Activated naive CD8-positive, alpha-beta T cell treated with anti-CD3 and anti-CD28 coated beads for 36 hours (primary cell): ENCODE measurements around the gene EREG. TPM values are rescaled to one million over a fixed set of nuclear protein-coding genes. Genes with fewer than 3 reads are reported as not detected.
"Not testable (repeated sequence)": the region's sequence is repeated elsewhere in the genome, so short reads cannot be mapped to it uniquely, and the experiment has no call there.

ENCODE experiments used
- DNase-seq: peaks from one replicate; pipeline ENCODE4 v3.0.0; 2021
- H3K27ac Mint-ChIP-seq: one replicate; pipeline ENCODE4 v1.8.0; 2022; ENCODE audit warnings: mild to moderate bottlenecking, moderate library complexity, mixed read lengths
- H3K27me3 Mint-ChIP-seq: one replicate; pipeline ENCODE4 v1.8.0; 2022; ENCODE audit warnings: mild to moderate bottlenecking, mixed read lengths
- H3K36me3 Mint-ChIP-seq: one replicate; pipeline ENCODE4 v1.8.0; 2021; ENCODE audit warnings: mild to moderate bottlenecking, mixed read lengths
- H3K4me1 Mint-ChIP-seq: one replicate; pipeline ENCODE4 v1.8.0; 2021; ENCODE audit warnings: mixed read lengths
- H3K4me3 Mint-ChIP-seq: one replicate; pipeline ENCODE4 v1.8.0; 2022; ENCODE audit warnings: mild to moderate bottlenecking, moderate library complexity, mixed read lengths
- H3K9me3 Mint-ChIP-seq: one replicate; pipeline ENCODE4 v1.8.0; 2022; ENCODE audit warnings: mixed read lengths
- total RNA-seq, 2 experiments: library from RNA; stranded (reverse); gene quantifications; one replicate each; pipeline ENCODE4 v1.2.3, GENCODE V29; 2021

Gene EREG
- total RNA-seq, 2 experiments from 2014 or later: not detected

- Mint-ChIP-seq H3K9me3 (no peaks in the 10 kb centered on the region), H3K4me3 (no peak overlapping the region), H3K27me3 (peaks cover 25% of the 10 kb centered on the region), H3K36me3 (no peaks in the 10 kb centered on the region), H3K27ac (no peak overlapping the region), H3K4me1 (no peaks in the 10 kb centered on the region)
- DNase-seq: no peak
These were observed 33.7 kb upstream of the EREG start for GRCh38 chr4:74331252-74331651.

GRCh38 chr4:74331944-74332343 is 33.0 kb upstream of the EREG start:
- Mint-ChIP-seq H3K27ac (no peak overlapping the region), H3K9me3 (no peaks in the 10 kb centered on the region), H3K4me3 (no peak overlapping the region), H3K4me1 (no peaks in the 10 kb centered on the region), H3K36me3 (no peaks in the 10 kb centered on the region), H3K27me3 (peaks cover 25% of the 10 kb centered on the region)
- no peak for DNase-seq

GRCh38 chr4:74334636-74335035 is 30.3 kb upstream of the EREG start:
- Mint-ChIP-seq H3K36me3 (no peaks in the 10 kb centered on the region), H3K27ac (no peak overlapping the region), H3K27me3 (peaks cover 9% of the 10 kb centered on the region), H3K4me3 (no peak overlapping the region), H3K9me3 (no peaks in the 10 kb centered on the region), H3K4me1 (no peaks in the 10 kb centered on the region)
- no peak for DNase-seq

GRCh38 chr4:74335341-74336021 is 29.5 kb upstream of the EREG start:
- peaks cover 4% of the 10 kb centered on the region for H3K9me3 Mint-ChIP-seq
- no peak for DNase-seq
- peaks cover 8% of the 10 kb centered on the region for H3K27me3 Mint-ChIP-seq
- no peaks in the 10 kb centered on the region for H3K36me3 Mint-ChIP-seq
- no peak overlapping the region for H3K4me3 Mint-ChIP-seq
- no peaks in the 10 kb centered on the region for H3K4me1 Mint-ChIP-seq
- no peak overlapping the region for H3K27ac Mint-ChIP-seq

GRCh38 chr4:74338792-74339333 is 26.1 kb upstream of the EREG start:
- Mint-ChIP-seq H3K27ac (no peak overlapping the region), H3K9me3 (peaks cover 14% of the 10 kb centered on the region), H3K27me3 (peaks cover 24% of the 10 kb centered on the region), H3K36me3 (peaks cover 2% of the 10 kb centered on the region), H3K4me1 (no peaks in the 10 kb centered on the region), H3K4me3 (no peak overlapping the region)
- no peak for DNase-seq

- peaks cover 24% of the 10 kb centered on the region for H3K27me3 Mint-ChIP-seq
- no peaks in the 10 kb centered on the region for H3K4me1 Mint-ChIP-seq
These were observed 25.4 kb upstream of the EREG start for GRCh38 chr4:74339501-74339900.

GRCh38 chr4:74340421-74340820 is 24.5 kb upstream of the EREG start:
- H3K9me3 Mint-ChIP-seq: peaks cover 22% of the 10 kb centered on the region

More at GRCh38 chr4:74339501-74339900, 25.4 kb upstream of the EREG start:
- Mint-ChIP-seq H3K9me3 (peaks cover 15% of the 10 kb centered on the region), H3K27ac (no peak overlapping the region), H3K4me3 (no peak overlapping the region), H3K36me3 (peaks cover 2% of the 10 kb centered on the region)
- no peak for DNase-seq

GRCh38 chr4:74344031-74344430 is 20.9 kb upstream of the EREG start:
- no peak overlapping the region for H3K27ac Mint-ChIP-seq
- peaks cover 25% of the 10 kb centered on the region for H3K9me3 Mint-ChIP-seq
- H3K36me3 Mint-ChIP-seq: peaks cover 2% of the 10 kb centered on the region
- peaks cover 21% of the 10 kb centered on the region for H3K27me3 Mint-ChIP-seq
- no peak for DNase-seq
- no peak overlapping the region for H3K4me3 Mint-ChIP-seq
- H3K4me1 Mint-ChIP-seq: no peaks in the 10 kb centered on the region

More at GRCh38 chr4:74340421-74340820, 24.5 kb upstream of the EREG start:
- peaks cover 20% of the 10 kb centered on the region for H3K27me3 Mint-ChIP-seq
- not testable (repeated sequence) for DNase-seq, H3K4me1 Mint-ChIP-seq, H3K27ac Mint-ChIP-seq, H3K36me3 Mint-ChIP-seq, H3K4me3 Mint-ChIP-seq

- no peak overlapping the region for H3K27ac Mint-ChIP-seq
- H3K4me1 Mint-ChIP-seq: no peaks in the 10 kb centered on the region
- no peak for DNase-seq
- H3K9me3 Mint-ChIP-seq: no peaks in the 10 kb centered on the region
- H3K4me3 Mint-ChIP-seq: no peak overlapping the region
- no peaks in the 10 kb centered on the region for H3K36me3 Mint-ChIP-seq
- H3K27me3 Mint-ChIP-seq: peaks cover 5% of the 10 kb centered on the region
These were observed 11.1 kb upstream of the EREG start for GRCh38 chr4:74353858-74354257.

GRCh38 chr4:74357965-74358364 is 7.0 kb upstream of the EREG start:
- Mint-ChIP-seq H3K27ac (no peak overlapping the region), H3K36me3 (no peaks in the 10 kb centered on the region), H3K4me1 (no peaks in the 10 kb centered on the region), H3K4me3 (no peak overlapping the region), H3K27me3 (peaks cover 11% of the 10 kb centered on the region), H3K9me3 (no peaks in the 10 kb centered on the region)
- no peak for DNase-seq

GRCh38 chr4:74361671-74362070 is 3.3 kb upstream of the EREG start:
- Mint-ChIP-seq H3K4me1 (peaks cover 12% of the 10 kb centered on the region), H3K4me3 (no peak overlapping the region), H3K27ac (no peak overlapping the region), H3K9me3 (no peaks in the 10 kb centered on the region), H3K27me3 (peaks cover 43% of the 10 kb centered on the region), H3K36me3 (no peaks in the 10 kb centered on the region)
- DNase-seq: no peak

GRCh38 chr4:74362347-74362746 is 2.6 kb upstream of the EREG start:
- no peaks in the 10 kb centered on the region for H3K36me3 Mint-ChIP-seq
- peaks cover 48% of the 10 kb centered on the region for H3K27me3 Mint-ChIP-seq
- no peak overlapping the region for H3K4me3 Mint-ChIP-seq
- H3K4me1 Mint-ChIP-seq: peaks cover 12% of the 10 kb centered on the region
- no peaks in the 10 kb centered on the region for H3K9me3 Mint-ChIP-seq
- H3K27ac Mint-ChIP-seq: no peak overlapping the region
- DNase-seq: no peak

- Mint-ChIP-seq H3K27ac (no peak overlapping the region), H3K4me1 (peaks cover 12% of the 10 kb centered on the region), H3K36me3 (no peaks in the 10 kb centered on the region), H3K27me3 (peaks cover 50% of the 10 kb centered on the region), H3K9me3 (no peaks in the 10 kb centered on the region), H3K4me3 (peak overlapping the region; percentile 74)
- DNase-seq: no peak
These were observed 691 bp upstream of the EREG start for GRCh38 chr4:74364256-74364651.

- Mint-ChIP-seq H3K4me1 (peaks cover 12% of the 10 kb centered on the region), H3K36me3 (no peaks in the 10 kb centered on the region), H3K27ac (no peak overlapping the region), H3K27me3 (peaks cover 49% of the 10 kb centered on the region), H3K9me3 (no peaks in the 10 kb centered on the region), H3K4me3 (no peak overlapping the region)
- DNase-seq: no peak
These were observed 816 bp downstream of the EREG start for GRCh38 chr4:74365761-74366160.

- no peak overlapping the region for H3K4me3 Mint-ChIP-seq
- H3K9me3 Mint-ChIP-seq: no peaks in the 10 kb centered on the region
- peaks cover 12% of the 10 kb centered on the region for H3K4me1 Mint-ChIP-seq
- H3K27ac Mint-ChIP-seq: no peak overlapping the region
- H3K36me3 Mint-ChIP-seq: no peaks in the 10 kb centered on the region
- no peak for DNase-seq
- peaks cover 51% of the 10 kb centered on the region for H3K27me3 Mint-ChIP-seq
These were observed 1.5 kb downstream of the EREG start for GRCh38 chr4:74366367-74366911.
